Adipose tissue (tissue), 3 donors: ENCODE data around the gene PLAAT2. TPM values are rescaled to one million over a fixed set of nuclear protein-coding genes. Genes with fewer than 3 reads are reported as not detected.
A peak's percentile ranks its signal among the peaks of the same experiment; 100 is the strongest.
"Not testable (repeated sequence)": the region's sequence is repeated elsewhere in the genome, so short reads cannot be mapped to it uniquely, and the experiment has no call there.

Experiments
- H3K27ac ChIP-seq: one replicate; pipeline ENCODE4 v1.5.1; 2013; ENCODE audit warnings: low read depth, low read length
- WGBS, 3 donors: extraction: QIAGEN DNeasy Blood & Tissue Kit; methylation state at CpG; one replicate each; pipeline ENCODE4 v1.1.7; 2013; 5-methylcytosine and 5-hydroxymethylcytosine counted together
- polyA plus RNA-seq, 3 donors: library from polyadenylated mRNA; stranded (reverse); fragments of 200-250 nt; gene quantifications; one replicate each; pipeline ENCODE4 v1.2.3, GENCODE V29; 2013
- donor health status: healthy with polysubstance abuse.
- donor health status: Bipolar disorder and iron deficiency.
- donor health status: healthy.

The PLAAT2 gene
- 1 to 10 TPM in 1 of 3 donors, under 1 TPM in 1, not detected in 1; 0.13 to 1.5 TPM for polyA plus RNA-seq

DNA sequence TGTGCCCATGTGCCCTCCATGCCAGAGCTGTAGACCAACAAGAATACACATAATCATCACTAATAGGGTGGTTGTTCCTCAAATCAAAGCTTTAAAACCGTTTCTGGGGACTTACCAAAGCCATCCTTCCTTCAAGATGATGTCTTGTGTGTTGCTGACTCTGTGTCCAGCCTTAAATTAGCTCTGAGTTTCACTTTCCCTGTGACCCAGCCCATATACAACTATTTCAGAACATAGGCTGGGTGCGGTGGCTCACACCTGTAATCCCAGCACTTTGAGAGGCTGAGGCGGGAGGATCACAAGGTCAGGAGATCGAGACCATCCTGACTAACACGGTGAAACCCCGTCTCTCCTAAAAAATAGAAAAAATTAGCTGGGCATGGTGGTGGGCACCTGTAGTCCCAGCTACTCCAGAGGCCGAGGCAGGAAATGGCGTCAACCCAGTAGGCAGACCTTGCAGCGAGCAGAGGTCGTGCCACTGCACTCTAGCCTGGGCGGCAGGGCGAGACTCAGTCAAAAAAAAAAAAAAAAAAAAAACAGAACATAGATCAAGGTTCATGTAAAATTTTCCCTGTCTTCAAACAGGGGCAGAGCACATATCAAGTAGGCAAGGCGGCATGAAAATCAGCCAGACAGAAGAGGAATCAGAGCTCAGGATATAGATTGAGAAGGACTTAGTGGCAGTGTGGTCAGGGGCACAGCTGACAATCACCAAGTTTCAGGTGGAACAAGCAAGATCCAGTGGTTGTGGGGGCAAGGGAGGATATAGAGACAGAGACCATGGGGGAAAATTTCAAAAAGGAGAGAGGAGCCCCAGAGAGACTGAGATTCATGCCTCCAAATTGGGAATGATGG lies at the start of gene PLAAT2:
TSS of gene PLAAT2 (minus strand) at position 179 of the 855 bp plus-strand sequence. CDS start at position 124, 55 bp downstream.
- WGBS, 3 donors: 89 to 95% (median 92%) methylated on average over 13 of the region's 13 CpGs
- H3K27ac ChIP-seq: no peak within 1 kb of the TSS

- H3K27ac ChIP-seq: no peak overlapping the region
These were observed 49.0 kb upstream of the PLAAT2 start for GRCh38 chr11:63612181-63612580.

GRCh38 chr11:63611395-63611747 lies 48.2 kb upstream of the PLAAT2 start:
- no peak overlapping the region for H3K27ac ChIP-seq
- WGBS, 3 donors: 53 to 70% (median 60%) methylated on average over 1 of the region's 1 CpG

DNA sequence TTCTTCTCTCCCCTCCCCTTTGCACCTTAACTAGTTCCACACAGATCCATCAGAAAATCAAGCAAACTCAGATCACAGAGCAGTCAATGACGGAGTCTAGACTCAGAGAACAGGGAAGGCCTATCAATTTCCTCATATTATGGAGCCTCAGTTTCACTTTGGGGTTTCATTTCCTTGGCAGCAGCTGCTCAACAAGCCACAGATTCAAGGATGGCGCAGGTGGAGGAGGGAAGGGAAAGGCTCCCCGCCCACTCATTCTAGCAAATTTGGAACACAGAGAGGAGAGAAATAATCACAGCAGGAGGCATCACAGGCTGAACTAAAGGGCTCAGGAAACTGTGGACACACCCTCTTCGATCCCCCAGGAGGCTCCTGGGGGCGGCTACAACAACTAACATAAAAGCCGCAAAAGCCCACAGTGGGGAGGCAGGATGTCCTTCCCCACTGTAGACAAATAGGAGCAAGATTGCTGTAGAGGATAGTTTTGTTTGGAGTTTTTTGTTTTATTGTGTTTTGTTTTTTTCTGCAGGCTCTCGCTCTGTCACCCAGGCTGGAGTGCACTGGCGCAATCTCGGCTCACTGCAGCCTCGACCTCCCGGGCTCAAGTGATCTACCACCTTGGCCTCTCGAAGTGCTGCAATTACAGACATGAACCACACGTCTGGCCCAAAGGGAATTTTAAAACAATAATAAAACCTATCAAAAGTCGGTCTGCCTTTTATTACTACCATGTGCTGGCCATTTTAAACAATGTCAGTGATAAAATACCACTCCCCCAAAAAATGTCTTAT lies 47.6 kb upstream of the PLAAT2 start:
- 46 to 78% (median 50%) methylated on average over 14 of the region's 14 CpGs for WGBS, 3 donors
- no peak overlapping the region for H3K27ac ChIP-seq

DNA sequence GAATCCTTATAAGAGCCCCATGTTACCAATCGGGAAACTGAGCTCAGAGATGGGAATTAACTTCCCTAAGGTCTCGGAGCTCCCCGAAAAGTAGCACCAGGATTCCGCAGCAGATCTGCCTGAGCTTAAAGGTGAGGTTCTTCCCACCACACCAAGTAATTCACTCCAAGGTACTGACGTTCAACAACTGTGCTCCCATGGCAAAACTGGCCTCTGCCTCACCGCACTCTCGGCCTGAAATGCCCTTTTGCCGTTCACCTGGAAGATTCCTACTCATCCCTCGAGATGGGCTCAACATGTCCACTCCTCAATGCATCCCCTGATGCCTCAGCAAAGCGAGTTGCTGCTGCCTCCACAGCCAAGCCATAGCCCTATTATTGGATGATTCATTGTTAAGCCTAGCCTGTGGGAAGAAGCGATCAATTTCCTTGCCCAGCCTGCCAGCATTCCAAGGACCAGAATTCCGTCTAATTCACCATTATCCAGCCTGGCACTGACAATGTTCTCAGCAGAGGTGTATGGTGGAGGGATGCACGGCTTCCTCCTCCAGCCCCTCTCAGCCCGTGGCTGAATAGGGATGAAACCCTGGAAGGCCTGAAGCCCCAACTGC lies 46.9 kb upstream of the PLAAT2 start:
- 78 to 84% (median 84%) methylated on average over 14 of the region's 14 CpGs for WGBS, 3 donors
- peak overlapping the region; percentile 33 for H3K27ac ChIP-seq

- 58 to 62% (median 58%) methylated on average over 4 of the region's 4 CpGs for WGBS, 3 donors
- H3K27ac ChIP-seq: no peak overlapping the region
These were observed 46.4 kb upstream of the PLAAT2 start for GRCh38 chr11:63609536-63609935.

GRCh38 chr11:63608353-63609345 lies 45.5 kb upstream of the PLAAT2 start:
- no peak overlapping the region for H3K27ac ChIP-seq
- 67 to 74% (median 70%) methylated on average over 11 of the region's 11 CpGs for WGBS, 3 donors

DNA sequence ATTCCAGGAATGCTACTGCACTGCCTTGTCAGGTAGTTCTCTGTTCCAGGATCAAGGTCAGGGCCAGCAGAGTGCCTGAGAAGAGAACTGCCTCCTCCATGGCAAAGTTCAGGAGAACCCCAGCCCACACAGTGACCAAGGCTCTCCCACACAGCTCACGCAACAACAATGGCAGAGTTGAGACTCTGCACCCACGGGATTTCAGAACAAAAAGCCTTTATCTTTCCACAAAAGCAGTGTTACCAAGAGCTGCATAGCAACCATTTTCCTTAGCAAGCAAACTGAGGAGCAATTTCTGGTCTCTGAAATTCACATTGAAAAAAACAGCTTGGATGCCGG lies 40.0 kb upstream of the PLAAT2 start:
- no peak overlapping the region for H3K27ac ChIP-seq
- 29 to 58% (median 52%) methylated on average over 3 of the region's 3 CpGs for WGBS, 3 donors

- H3K27ac ChIP-seq: not testable (repeated sequence)
- WGBS, 3 donors: 80 to 83% (median 81%) methylated on average over 11 of the region's 11 CpGs
These were observed 39.4 kb upstream of the PLAAT2 start for GRCh38 chr11:63602290-63603179.

DNA sequence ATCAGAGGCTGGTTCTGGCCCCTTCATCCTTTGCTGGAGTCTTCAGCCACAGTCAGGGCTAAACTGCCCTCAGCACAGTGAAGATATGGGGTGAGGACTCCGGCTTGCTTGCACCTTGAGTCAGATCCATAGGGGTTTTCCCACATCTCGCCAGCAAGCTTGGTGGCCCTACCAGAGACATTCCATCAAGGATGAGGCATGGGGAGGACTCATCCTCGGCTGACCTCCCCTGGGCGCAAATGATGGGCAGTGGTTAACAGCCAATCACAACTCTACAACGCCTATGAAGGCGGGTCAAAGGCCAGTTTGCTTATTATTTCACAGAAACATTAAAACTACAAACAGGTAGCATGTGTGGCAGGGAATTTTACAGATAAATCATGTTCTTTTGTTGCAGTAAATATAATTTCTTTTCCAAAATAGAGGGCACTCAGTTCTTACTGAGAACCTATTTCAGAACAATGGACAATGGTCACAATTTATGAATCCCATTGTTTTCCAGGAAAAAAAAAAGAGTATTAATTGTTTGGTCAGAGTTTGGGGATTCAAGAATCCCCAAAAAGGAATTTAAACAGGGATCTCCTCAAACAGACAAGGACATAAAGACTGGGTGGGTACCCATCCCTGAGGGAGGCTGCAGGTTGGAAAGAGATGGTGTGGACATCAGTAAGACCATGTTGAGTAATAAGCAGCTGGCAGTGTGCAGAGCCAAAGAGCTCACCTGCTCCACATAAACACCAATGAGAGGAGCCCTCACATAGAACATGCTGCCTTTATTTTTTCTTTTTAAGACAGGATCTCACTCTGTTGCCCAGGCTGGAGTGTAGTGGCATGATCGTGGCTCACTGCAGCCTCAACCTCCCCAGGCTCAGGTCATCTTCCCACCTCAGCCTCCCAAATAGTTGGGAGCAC lies 36.3 kb upstream of the PLAAT2 start:
- 85 to 88% (median 87%) methylated on average over 7 of the region's 7 CpGs for WGBS, 3 donors
- H3K27ac ChIP-seq: no peak overlapping the region

DNA sequence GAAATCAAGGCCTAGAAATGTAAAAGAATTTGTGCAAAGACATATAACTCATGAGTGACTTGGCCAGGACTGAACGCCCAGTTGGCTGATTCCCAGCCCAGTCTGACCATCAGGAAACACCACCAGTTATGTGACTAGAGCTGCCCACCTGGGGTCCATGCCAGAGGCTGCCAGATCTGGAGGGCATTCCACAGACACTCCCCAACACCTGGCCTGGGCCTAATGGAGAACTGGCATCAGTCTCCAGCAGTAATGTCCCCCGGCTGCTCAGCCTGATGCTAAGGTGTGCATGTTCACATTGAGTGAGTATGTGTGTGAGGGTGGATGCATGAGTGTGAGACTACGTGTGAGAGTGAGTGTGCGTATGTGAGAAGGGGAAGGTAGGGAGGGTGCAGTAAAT lies 35.4 kb upstream of the PLAAT2 start:
- no peak overlapping the region for H3K27ac ChIP-seq
- 72 to 87% (median 86%) methylated on average over 4 of the region's 4 CpGs for WGBS, 3 donors

- 84 to 93% (median 91%) methylated on average over 4 of the region's 4 CpGs for WGBS, 3 donors
- no peak overlapping the region for H3K27ac ChIP-seq
These were observed 32.1 kb upstream of the PLAAT2 start for GRCh38 chr11:63595296-63595695.

- no peak overlapping the region for H3K27ac ChIP-seq
- WGBS, 3 donors: 66 to 83% (median 81%) methylated on average over 4 of the region's 4 CpGs
These were observed 29.8 kb upstream of the PLAAT2 start for GRCh38 chr11:63592975-63593395.

GRCh38 chr11:63590024-63590788 lies 27.0 kb upstream of the PLAAT2 start:
- 92 to 95% (median 94%) methylated on average over 18 of the region's 18 CpGs for WGBS, 3 donors
- H3K27ac ChIP-seq: no peak overlapping the region

DNA sequence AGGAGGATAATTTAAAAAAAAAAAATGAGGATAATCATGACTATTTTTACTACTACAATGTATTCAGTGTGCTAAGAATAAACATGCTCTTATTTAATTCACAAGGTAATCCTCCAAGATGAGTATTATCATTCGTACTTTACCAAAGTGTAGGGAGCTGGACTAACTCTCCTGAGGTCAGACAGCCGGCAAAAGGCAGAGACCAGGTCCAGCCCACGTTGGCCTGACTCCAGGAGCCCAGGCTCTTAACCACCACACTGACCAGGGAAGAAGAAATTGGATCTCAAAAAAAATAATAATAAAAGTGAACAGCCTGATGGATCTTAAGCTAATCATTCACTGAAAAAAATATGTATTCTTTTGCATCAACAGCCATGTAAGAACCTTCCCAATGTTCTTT lies 25.8 kb upstream of the PLAAT2 start:
- WGBS, 3 donors: 51 to 60% (median 51%) methylated on average over 3 of the region's 3 CpGs
- H3K27ac ChIP-seq: no peak overlapping the region
